ENCODE data around the gene VIT.

VIT gene, protein sequence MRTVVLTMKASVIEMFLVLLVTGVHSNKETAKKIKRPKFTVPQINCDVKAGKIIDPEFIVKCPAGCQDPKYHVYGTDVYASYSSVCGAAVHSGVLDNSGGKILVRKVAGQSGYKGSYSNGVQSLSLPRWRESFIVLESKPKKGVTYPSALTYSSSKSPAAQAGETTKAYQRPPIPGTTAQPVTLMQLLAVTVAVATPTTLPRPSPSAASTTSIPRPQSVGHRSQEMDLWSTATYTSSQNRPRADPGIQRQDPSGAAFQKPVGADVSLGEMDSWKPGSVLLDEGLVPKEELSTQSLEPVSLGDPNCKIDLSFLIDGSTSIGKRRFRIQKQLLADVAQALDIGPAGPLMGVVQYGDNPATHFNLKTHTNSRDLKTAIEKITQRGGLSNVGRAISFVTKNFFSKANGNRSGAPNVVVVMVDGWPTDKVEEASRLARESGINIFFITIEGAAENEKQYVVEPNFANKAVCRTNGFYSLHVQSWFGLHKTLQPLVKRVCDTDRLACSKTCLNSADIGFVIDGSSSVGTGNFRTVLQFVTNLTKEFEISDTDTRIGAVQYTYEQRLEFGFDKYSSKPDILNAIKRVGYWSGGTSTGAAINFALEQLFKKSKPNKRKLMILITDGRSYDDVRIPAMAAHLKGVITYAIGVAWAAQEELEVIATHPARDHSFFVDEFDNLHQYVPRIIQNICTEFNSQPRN

DNA sequence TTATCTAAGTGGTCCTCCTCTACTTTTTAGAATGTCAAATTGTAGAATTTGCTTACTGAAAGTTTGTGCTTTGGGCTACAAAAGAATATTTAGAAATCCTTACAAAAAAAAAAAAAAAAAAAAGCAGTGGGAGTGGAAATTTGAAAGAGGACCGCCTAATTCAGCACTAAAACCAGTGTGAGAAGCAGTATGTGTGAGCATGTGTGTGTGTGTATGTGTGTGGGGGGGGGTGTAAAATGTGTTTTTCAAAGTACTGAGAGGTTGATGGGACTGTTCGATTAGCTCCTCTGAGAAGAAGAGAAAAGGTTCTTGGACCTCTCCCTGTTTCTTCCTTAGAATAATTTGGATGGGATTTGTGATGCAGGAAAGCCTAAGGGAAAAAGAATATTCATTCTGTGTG, at the start of gene VIT:
VIT (plus strand) TSS at position 175 of the 400 bp plus-strand sequence. CDS start 19,664 bp downstream, outside the sequence.
- no peaks in the 10 kb centered on the region for H3K27me3 ChIP-seq
- H3K4me3 ChIP-seq = peak within 1 kb of the TSS; percentile 5 to 15
- no peaks in the 10 kb centered on the region for H3K36me3 ChIP-seq
- no peak within 1 kb of the TSS for H3K27ac ChIP-seq
- intact Hi-C loops (cut with DNase I; ENCODE audit: low total_unique reads) = no loop called here
- TF ChIP-seq CTCF (IDR thresholded peaks at IDR 0.05) = no peak
- H3K9me3 ChIP-seq = no peaks in the 10 kb centered on the region
- H3K4me1 ChIP-seq = peaks cover 0 to 9% (median 0%) of the 10 kb centered on the region in 4 donors
- DNase-seq = peak in 1 of 2 donors; percentile 34

DNA sequence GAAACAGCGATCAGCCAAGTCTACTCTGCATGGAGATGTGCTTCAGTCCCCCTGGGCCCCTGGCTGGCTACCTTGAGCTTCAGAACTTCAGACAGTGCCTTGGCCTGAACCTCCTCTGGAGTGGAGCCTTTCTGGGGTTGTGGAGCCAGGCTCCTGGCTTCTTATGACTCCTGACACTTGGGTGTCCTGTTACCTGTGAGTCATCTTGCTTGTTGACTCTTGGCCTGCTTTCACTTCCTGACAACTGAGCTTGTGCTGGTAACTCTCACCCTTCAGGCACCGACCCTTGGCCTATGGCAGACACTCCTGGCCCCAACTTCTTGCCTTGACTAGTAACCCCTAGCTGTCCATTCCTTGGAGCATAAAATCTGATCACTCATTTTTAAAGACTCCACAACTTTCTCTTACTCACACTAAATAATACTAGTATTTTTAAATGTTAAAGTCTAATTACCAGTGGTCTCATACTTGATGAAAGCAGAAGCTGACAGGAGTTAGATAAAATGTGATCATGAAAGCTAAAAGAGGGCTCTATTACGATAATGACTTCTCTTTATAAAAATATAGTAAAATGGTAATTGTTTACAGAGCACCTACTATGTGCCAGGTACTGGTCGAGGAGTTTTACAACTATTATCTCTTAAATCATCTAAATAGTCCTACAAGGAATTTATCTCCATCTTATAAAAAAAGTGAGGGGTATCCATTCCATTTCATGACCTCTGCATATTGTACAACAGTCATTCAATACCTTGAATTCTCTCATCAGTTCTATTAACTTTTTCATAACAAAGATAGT, 46.3 kb upstream of the VIT start:
- H3K27ac ChIP-seq = no peak overlapping the region
- H3K9me3 ChIP-seq = no peaks in the 10 kb centered on the region
- H3K4me3 ChIP-seq = no peak overlapping the region
- H3K36me3 ChIP-seq = no peaks in the 10 kb centered on the region
- H3K27me3 ChIP-seq = no peaks in the 10 kb centered on the region
- H3K4me1 ChIP-seq = no peaks in the 10 kb centered on the region
- intact Hi-C loops (cut with DNase I; ENCODE audit: low total_unique reads) = no loop called here
- TF ChIP-seq CTCF (IDR thresholded peaks at IDR 0.05) = no peak
- DNase-seq = no peak

- H3K36me3 ChIP-seq = no peaks in the 10 kb centered on the region
- intact Hi-C loops (cut with DNase I; ENCODE audit: low total_unique reads) = no loop called here
- TF ChIP-seq CTCF (IDR thresholded peaks at IDR 0.05) = no peak
- no peak for DNase-seq
- no peak overlapping the region for H3K27ac ChIP-seq
- H3K27me3 ChIP-seq = no peaks in the 10 kb centered on the region
- H3K4me1 ChIP-seq = peaks cover 0 to 3% (median 0%) of the 10 kb centered on the region in 4 donors
- no peak overlapping the region for H3K4me3 ChIP-seq
- H3K9me3 ChIP-seq = no peaks in the 10 kb centered on the region
Measured at GRCh38 chr2:36653155-36653554, 43.4 kb upstream of the VIT start.

- Histone ChIP-seq H3K4me1 (peaks cover 0 to 3% (median 0%) of the 10 kb centered on the region in 4 donors), H3K27ac (no peak overlapping the region), H3K9me3 (no peaks in the 10 kb centered on the region), H3K4me3 (no peak overlapping the region), H3K27me3 (no peaks in the 10 kb centered on the region), H3K36me3 (no peaks in the 10 kb centered on the region)
- no peak for TF ChIP-seq CTCF (IDR thresholded peaks at IDR 0.05)
- no peak for DNase-seq
- intact Hi-C loops (cut with DNase I; ENCODE audit: low total_unique reads) = no loop called here
Measured at GRCh38 chr2:36653967-36654694, 42.4 kb upstream of the VIT start.

DNA sequence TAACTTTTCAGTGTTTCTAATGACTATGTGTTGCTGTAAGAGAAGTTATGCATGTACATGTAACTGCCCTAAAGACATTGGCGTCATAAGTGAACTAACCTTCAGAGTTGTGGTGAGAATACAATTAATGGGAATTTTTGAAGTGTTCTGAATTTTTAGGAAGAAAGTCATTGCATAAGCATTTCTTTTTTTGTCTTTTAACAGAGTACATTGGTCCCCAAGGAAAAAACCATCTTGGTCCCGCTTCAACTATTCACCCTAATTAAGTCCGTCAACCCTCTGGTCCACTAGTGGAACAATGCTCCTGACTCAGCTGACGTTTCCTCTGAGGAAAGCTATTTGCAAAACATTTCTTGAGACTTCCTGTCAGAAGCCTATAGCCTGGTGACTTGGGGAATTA, 41.1 kb upstream of the VIT start:
- intact Hi-C loops (cut with DNase I; ENCODE audit: low total_unique reads) = no loop called here
- no peak overlapping the region for H3K27ac ChIP-seq
- H3K4me3 ChIP-seq = no peak overlapping the region
- H3K27me3 ChIP-seq = no peaks in the 10 kb centered on the region
- H3K4me1 ChIP-seq = peaks cover 0 to 10% (median 1%) of the 10 kb centered on the region in 4 donors
- H3K36me3 ChIP-seq = no peaks in the 10 kb centered on the region
- DNase-seq = no peak
- no peak for TF ChIP-seq CTCF (IDR thresholded peaks at IDR 0.05)
- no peaks in the 10 kb centered on the region for H3K9me3 ChIP-seq
